DMS79 treated with DMSO at 0.1 percent for 48 hours (cell line): ENCODE measurements around the gene ACSBG1.

Experiments used
- DNase-seq: peaks from one replicate; lab custom pipeline; 2025; lab: John Stamatoyannopoulos, UW

ACSBG1 gene

DNA sequence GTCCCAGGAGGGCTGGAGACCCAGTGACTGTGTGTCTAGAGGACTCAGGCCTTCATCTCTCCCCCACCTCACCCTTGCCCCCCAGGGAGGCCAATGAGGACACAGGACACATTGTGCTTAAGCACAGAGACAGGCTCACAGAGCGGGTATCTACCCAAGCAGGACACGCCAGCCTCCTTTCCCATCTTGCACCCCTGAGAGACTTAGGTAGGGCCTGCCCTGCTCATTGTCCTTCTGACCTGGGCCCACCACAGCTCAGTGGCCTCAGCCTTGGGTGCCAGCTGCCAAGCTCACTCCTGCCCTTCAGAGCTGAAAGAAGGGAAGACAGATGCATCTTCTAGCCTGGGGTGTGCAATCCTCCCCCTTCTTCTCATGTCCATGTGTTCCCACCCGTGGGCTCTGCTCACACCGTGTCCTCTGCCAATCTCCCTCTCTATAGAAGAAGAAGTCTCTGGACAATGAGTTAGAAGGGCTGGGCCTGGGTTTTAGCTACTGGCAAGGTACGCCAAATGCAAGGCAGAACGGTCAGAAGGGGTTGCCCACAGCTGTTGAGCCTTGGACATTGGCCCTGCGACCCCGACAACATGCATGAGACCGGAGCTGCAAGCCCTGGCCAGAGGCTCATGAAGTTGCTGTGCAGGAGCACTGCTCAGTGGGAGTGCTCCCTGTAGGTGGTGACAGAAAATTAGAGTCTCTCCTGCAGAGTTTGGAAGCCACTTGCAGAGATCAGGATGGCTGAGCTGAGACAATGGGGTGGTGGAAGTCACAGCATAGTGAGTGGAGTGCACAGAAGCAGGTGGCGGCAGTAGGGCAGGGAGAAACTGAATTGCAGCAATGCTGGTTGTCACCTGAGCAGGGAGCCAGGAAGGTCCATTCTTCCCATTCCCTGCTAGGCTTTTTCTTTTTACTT, 32.8 kb downstream of the ACSBG1 start:
- no peak for DNase-seq

DNA sequence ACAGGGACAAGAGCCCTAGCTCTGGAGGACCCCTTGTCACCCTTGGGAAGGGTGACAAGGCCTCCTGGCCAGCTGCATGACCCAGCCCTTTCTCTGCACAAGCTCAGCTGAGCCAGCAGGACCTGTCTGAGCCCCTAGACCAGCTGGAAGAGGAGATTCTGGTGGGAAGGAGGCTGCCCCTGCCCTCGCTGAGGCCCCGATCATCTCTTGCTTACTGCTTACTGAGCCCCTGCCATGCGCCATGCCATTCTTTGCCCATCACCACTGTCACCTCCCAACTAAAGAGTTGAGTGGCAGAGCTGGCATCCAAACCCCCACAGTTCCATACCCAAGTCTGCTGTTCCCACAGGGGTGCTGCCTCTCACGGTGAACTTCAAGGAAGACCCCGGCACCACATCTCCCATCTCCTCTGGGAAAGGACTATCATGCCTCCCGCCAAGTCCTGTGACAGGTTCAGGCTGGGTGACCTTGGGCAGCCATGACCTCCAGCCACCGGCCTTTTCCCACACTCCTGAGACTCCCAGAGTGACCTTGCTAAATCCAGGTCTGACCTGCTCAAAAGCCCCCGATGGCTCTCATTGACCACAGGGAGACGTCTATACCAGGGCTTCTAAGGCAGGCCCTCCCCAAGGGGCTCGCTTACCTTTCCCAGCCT, 34.0 kb downstream of the ACSBG1 start:
- DNase-seq: no peak

- no peak for DNase-seq
Measured at GRCh38 chr15:78197632-78198031, 36.7 kb downstream of the ACSBG1 start.

- DNase-seq: peak; percentile 5
Measured at GRCh38 chr15:78195735-78196201, 38.6 kb downstream of the ACSBG1 start.

DNA sequence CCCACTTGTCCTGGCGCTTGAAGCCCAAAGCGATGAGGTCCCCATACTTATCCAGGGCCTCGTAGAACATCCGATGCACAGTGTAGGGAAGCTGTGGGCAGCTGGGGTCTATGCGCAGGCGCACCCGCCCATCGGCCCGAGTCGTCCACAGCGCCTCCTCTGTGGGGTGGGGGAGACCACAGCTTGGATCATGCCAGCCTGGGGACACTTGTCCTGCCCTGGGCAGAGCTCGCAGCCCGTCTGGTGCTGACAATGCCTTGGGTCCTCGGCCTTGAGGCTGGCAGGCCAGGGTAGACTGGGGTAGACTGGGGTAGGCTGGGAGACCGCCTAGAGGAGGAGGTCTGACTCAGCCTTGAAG, 39.8 kb downstream of the ACSBG1 start:
- no peak for DNase-seq

DNA sequence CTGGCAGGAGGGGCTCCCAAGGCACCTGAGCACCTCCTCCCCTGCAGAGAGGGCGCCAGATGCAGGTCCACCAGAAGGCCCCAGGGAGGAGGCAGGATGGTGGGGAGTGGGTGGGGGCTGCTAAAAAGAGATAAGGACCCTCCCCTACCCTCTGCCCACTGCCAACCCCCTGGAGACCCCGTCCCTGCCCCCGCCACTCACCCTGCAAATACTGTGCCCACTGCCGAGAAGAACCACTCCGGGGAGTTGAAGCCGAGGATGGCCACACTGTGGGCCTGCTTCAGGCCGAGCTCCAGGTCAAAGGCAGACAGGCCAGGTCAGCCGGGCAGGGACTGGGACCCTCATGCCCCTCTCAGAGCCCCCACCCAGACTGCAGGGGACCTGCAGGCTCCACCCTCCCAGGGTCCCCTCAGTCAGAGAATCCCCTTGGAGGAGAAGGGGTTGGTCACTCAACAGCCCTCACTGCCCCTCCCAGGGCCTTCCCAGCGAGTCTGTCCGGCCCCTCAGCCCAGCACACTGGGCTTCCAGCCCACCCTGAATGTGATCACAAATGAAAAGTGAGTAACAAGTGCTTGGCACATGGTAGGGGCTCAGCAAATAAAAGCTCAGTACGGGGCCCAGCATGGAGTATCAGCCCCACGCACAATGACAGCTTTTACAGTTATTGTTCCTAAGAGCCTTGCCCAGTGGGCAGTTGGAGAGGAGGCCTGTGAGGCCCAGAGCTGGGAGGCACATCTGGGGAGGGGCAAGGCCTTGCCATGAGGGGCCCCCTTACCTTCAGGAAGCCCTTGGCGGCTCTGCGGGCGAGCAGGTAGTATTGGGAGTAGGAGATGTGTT, 40.4 kb downstream of the ACSBG1 start:
- no peak for DNase-seq

- no peak for DNase-seq
Measured at GRCh38 chr15:78192826-78193594, 41.4 kb downstream of the ACSBG1 start.

GRCh38 chr15:78182821-78183220, 51.5 kb downstream of the ACSBG1 start:
- DNase-seq: no peak

DNA sequence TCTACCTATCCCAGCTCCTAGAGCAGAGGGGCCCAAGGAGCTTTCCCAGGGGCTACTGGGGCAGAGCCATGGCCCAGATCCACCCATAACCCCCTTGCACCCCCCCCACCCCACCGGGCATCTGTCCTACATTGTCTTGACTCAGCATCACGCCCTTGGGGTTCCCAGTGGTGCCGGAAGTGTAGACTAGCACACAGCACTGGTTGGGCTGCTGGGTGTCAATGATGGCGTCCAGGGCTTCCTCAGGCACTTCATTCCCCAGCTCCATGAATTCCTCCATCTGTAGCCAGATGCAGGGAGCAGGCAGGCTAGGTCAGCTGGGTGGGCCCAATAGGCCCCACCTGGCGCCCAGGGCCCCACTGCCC, 52.0 kb downstream of the ACSBG1 start:
- DNase-seq: no peak

GRCh38 chr15:78179906-78180305, 54.5 kb downstream of the ACSBG1 start:
- no peak for DNase-seq

DNA sequence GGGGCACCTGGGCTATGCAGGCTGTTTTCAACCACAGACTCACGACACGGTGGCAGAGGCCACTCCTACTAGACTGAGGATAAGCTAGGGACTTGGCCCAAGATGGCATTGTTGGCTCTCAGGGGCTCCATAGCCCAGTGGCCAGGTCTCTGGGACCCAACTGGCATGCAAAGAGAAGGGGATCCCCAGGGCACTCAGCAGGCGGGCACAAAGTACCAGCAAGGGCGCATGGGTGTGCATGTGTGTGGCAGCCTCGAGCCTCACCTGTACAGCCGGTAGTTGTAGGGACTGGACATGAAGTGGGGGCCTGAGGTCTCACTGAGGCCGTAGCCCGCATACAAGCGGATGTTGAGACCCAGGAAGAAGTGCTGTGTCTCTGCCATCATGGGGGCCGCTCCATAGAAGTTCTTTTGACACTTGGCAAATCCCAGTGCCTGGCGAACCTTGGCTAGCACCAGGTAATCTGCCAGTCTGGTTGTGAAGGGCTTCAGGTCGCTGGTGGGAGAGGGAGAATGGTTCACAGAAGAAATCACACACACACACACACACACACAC, 55.0 kb downstream of the ACSBG1 start:
- no peak for DNase-seq

DNA sequence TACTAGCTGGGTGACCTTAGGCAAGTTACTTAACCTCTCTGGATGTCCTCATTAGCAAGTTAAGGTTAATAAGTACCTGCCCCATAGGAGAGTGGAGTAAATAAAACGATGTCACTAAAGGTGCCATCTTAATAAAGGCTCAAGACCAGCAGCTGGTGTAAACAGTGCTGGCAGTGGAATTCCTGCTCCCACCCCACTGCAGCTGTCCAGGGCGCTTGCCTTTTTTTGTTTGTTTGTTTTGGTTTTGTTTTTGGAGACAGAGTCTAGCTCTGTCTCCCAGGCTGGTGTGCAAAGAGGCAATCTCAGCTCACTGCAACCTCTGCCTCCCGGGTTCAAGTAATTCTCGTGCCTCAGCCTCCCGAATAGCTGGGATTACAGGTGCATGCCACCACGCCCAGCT, 56.3 kb downstream of the ACSBG1 start:
- no peak for DNase-seq

GRCh38 chr15:78177447-78177873, 56.9 kb downstream of the ACSBG1 start:
- no peak for DNase-seq

- no peak for DNase-seq
Measured at GRCh38 chr15:78175330-78175729, 59.0 kb downstream of the ACSBG1 start.

DNA sequence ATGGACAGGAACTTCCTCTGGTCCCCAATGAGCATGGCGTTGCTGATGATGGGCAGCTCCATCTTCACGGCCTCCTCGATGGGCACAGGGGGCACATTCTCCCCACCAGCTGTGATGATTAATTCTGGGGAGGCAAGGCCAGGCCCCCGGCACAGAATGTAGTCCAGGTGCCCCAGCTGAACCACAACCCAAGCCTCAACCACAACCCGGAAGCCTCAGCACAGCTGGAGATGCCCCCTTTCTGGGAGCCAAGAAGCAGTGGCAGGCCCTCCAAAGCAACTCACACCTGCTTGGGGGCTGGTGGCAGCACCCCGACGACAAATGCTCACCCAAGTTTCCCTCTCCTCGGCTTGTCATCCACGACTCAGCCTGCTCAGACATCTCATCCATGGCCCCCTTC, 60.0 kb downstream of the ACSBG1 start:
- no peak for DNase-seq

- no peak for DNase-seq
Measured at GRCh38 chr15:78171864-78172472, 62.4 kb downstream of the ACSBG1 start.

DNA sequence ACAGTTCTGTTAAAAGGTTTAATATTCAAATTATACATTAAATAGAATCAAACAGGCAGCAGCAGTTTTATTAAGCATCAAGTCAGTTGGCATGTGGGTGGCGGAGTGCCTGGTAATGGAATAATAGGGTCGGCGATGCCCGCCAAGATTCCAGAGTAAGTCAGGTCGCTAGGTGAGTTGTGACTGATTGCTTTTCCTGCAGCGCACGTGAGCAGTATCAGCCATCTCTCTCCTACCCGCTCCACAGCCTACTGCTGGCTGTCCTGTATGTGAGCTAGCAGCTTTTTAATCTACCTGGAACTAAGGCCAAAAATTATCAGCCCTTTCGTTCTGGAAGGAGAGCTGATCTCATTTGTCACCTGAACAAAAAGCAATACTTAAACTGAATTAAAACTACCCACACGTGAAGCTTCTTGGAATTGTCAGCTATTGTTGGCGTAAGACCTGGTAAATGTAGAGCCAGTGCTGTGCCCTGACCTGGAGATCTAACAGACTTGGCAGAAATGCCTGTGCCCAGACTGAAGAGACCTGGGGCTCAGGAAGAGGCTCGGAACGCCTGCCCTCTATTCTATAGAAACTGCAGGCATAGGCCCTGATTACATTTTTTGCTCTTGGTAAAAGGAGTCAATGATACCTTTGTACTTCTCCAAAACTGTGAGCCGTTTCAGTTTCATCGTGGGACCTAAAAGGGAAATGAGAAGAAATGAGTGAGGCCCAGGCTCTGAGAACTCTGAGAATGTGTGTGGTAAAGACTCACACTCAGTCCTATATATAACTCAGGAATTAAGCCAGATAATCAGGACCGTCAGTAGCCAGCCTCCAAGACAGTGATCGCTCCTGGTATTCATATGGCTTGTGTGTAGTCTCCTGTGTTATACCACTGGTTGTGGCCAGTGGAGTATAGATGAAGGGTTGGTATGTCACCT, 63.3 kb downstream of the ACSBG1 start:
- no peak for DNase-seq

- no peak for DNase-seq
Measured at GRCh38 chr15:78168608-78169007, 65.8 kb downstream of the ACSBG1 start.

- no peak for DNase-seq
Measured at GRCh38 chr15:78167227-78167888, 67.0 kb downstream of the ACSBG1 start.
